Subcutaneous abdominal adipose tissue (tissue), 5 donors: ENCODE data around the gene ANKH.
A peak's percentile ranks its signal among the peaks of the same experiment; 100 is the strongest.

Experiments
- H3K27ac ChIP-seq: one replicate; pipeline ENCODE4 v1.7.0; 2013; ENCODE audit warnings: low read depth, mild to moderate bottlenecking, inconsistent platforms, low read length, moderate library complexity
- H3K27me3 ChIP-seq, 5 donors: one replicate each; pipeline ENCODE4 v1.7.0; 2013; ENCODE audit warnings: low read length in 5 of 5, inconsistent platforms in 1 of 5; ENCODE audit not compliant: control insufficient read depth in 5 of 5, insufficient read depth in 4 of 5
- H3K36me3 ChIP-seq, 5 donors: one replicate each; pipeline ENCODE4 v1.7.0; 2013; ENCODE audit warnings: low read length in 5 of 5; ENCODE audit not compliant: control insufficient read depth in 5 of 5, insufficient read depth in 5 of 5
- H3K4me1 ChIP-seq, 5 donors: one replicate each; pipeline ENCODE4 v1.7.0; 2013; ENCODE audit warnings: low read length in 5 of 5, mild to moderate bottlenecking in 3 of 5, moderate library complexity in 1 of 5; ENCODE audit not compliant: control insufficient read depth in 5 of 5, insufficient read depth in 5 of 5
- H3K4me3 ChIP-seq, 5 donors: one replicate each; pipeline ENCODE4 v1.7.0; 2013; ENCODE audit warnings: low read length in 5 of 5, low read depth in 1 of 5
- H3K9ac ChIP-seq, 5 donors: one replicate each; pipeline ENCODE4 v1.7.0; 2013; ENCODE audit warnings: low read length in 5 of 5, mild to moderate bottlenecking in 4 of 5, moderate library complexity in 3 of 5
- H3K9me3 ChIP-seq, 5 donors: one replicate each; pipeline ENCODE4 v1.7.0; 2013; ENCODE audit warnings: low read length in 5 of 5; ENCODE audit not compliant: control insufficient read depth in 5 of 5
- donor health status: healthy.
- donor health status: healthy.
- donor health status: healthy.
- donor health status: healthy.
- donor health status: healthy.

Gene ANKH

DNA sequence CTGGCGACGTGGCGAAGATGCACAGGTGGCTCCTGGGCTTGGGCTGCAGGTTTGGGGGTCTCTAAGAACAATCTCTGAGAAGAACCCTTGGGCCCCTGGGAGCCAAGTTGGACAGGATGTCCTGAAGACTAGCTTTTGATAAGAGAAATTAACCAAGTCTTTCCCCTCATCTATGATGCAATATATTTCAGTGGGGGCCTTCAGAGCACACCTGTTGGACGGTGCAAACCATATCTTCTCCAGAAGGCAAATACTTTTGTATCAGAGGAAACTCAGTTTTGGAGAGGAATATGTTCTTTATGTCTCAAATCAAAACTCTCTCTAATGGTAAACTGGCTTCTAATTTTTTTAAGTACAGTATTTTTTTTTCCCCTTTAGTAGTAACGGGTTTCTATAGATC lies 178.5 kb downstream of the ANKH start:
- H3K9me3 ChIP-seq: peaks cover 2 to 8% (median 6%) of the 10 kb centered on the region in 5 donors
- H3K4me3 ChIP-seq: no peak overlapping the region
- H3K4me1 ChIP-seq: peaks cover 0 to 5% (median 1%) of the 10 kb centered on the region in 5 donors
- peaks cover 46 to 76% (median 53%) of the 10 kb centered on the region in 5 donors for H3K36me3 ChIP-seq
- H3K27me3 ChIP-seq: no peaks in the 10 kb centered on the region
- no peak overlapping the region for H3K9ac ChIP-seq
- H3K27ac ChIP-seq: no peak overlapping the region

DNA sequence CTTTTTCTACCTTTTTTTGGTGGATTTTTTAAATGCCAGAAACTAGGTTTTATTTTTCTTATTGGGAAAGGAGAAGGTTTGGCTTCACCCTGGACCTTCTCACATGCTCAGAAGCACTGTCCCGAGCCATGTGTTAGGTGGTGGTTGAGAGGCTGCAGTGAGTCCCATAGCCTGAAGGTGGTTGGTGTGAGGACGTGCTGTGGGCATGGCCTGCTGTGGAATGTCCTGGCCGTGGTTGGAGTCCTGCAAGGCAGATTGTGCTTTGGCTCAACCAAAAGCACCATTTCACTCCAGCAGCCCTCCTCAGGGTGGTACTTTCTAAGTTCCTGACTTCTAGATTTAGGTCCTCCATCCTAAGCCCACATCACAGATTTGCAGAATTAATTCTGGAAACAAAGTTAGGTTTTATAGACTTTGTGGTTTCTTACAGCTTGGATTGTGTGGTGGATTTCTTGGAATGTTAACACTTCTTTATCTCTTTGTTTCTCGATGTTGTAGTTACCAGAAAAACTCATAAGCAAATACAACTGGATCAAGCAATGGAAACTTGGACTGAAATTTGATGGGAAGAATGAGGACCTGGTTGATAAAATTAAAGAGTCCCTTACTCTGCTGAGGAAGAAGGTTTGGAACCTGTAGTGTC lies 184.4 kb downstream of the ANKH start:
- Histone ChIP-seq H3K27me3 (no peaks in the 10 kb centered on the region), H3K4me3 (no peak overlapping the region), H3K9me3 (peaks cover 2 to 8% (median 6%) of the 10 kb centered on the region in 5 donors), H3K4me1 (peaks cover 0 to 4% (median 2%) of the 10 kb centered on the region in 5 donors), H3K27ac (no peak overlapping the region), H3K36me3 (peaks cover 36 to 79% (median 67%) of the 10 kb centered on the region in 5 donors), H3K9ac (no peak overlapping the region)

DNA sequence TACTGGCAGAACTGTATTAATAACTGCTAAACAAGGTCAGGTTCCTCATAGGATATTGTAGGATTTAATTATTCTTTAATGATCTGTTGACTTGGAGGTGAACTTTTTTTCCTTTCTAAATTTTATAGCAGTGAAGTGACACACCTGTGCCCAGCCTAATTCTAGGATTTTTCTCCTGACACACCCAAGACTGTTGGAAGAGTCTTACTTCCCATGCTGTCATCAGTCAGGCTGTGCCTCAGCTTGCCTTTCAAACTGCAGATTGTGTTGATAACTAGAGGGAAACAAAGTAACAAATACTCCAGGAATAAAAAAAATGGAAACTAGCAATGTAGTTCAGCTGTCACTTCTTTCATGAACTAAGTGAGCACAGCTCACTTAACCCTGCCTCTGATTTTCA lies 185.1 kb downstream of the ANKH start:
- Histone ChIP-seq H3K27me3 (no peaks in the 10 kb centered on the region), H3K9ac (no peak overlapping the region), H3K27ac (no peak overlapping the region), H3K36me3 (peaks cover 39 to 79% (median 70%) of the 10 kb centered on the region in 5 donors), H3K9me3 (peaks cover 2 to 8% (median 6%) of the 10 kb centered on the region in 5 donors), H3K4me3 (no peak overlapping the region), H3K4me1 (peaks cover 0 to 4% (median 2%) of the 10 kb centered on the region in 5 donors)

DNA sequence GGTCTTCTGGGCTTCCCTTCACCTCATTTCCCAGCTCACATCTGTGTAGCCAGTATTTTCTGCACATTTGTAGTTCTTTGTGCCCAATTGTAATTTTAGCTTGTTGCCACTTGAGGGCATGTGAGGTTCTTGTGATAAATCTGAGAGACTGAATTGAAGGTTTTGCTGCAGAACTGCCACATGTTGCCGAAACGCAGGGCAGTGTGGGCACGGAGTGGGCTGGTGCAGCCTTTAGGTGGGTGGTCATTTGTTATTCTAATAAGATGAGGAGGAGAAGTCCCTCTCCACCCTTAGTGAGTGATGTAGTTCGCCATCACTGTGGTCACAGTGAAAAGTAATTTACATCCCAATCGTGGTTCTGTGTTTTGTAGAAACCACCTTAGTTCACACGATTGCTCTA lies 185.8 kb downstream of the ANKH start:
- Histone ChIP-seq H3K9me3 (peaks cover 2 to 8% (median 6%) of the 10 kb centered on the region in 5 donors), H3K4me3 (no peak overlapping the region), H3K36me3 (peaks cover 33 to 79% (median 72%) of the 10 kb centered on the region in 5 donors), H3K27me3 (no peaks in the 10 kb centered on the region), H3K27ac (no peak overlapping the region), H3K4me1 (peaks cover 0 to 4% (median 2%) of the 10 kb centered on the region in 5 donors), H3K9ac (no peak overlapping the region)

DNA sequence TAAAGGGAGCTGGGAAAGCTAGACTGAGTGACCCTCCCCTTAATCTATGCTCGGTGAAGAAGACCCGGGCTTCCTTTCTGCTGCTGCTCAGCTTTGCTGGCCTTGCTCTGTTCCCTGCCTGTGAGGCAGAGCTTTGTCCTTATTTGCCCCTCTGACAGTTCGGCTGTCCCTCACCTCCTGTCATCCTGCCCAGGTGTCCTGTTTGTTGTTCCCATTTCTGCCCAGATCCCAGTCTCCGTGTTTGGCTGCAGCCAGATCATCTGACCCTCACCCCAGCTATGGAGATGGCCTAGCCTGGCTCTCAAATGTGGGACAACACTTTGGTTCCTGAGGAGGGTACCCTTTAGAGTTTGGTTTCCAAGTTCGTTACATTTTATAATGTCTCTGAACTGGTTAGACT lies 186.8 kb downstream of the ANKH start:
- H3K4me1 ChIP-seq: peaks cover 0 to 4% (median 2%) of the 10 kb centered on the region in 5 donors
- no peak overlapping the region for H3K9ac ChIP-seq
- H3K4me3 ChIP-seq: no peak overlapping the region
- H3K36me3 ChIP-seq: peaks cover 23 to 78% (median 68%) of the 10 kb centered on the region in 5 donors
- no peak overlapping the region for H3K27ac ChIP-seq
- no peaks in the 10 kb centered on the region for H3K27me3 ChIP-seq
- no peaks in the 10 kb centered on the region for H3K9me3 ChIP-seq

GRCh38 chr5:14683906-14684455 lies 187.6 kb downstream of the ANKH start:
- H3K4me1 ChIP-seq: peaks cover 0 to 9% (median 5%) of the 10 kb centered on the region in 5 donors
- H3K27me3 ChIP-seq: no peaks in the 10 kb centered on the region
- H3K36me3 ChIP-seq: peaks cover 16 to 73% (median 63%) of the 10 kb centered on the region in 5 donors
- H3K27ac ChIP-seq: no peak overlapping the region
- H3K4me3 ChIP-seq: no peak overlapping the region
- H3K9ac ChIP-seq: no peak overlapping the region
- H3K9me3 ChIP-seq: no peaks in the 10 kb centered on the region

DNA sequence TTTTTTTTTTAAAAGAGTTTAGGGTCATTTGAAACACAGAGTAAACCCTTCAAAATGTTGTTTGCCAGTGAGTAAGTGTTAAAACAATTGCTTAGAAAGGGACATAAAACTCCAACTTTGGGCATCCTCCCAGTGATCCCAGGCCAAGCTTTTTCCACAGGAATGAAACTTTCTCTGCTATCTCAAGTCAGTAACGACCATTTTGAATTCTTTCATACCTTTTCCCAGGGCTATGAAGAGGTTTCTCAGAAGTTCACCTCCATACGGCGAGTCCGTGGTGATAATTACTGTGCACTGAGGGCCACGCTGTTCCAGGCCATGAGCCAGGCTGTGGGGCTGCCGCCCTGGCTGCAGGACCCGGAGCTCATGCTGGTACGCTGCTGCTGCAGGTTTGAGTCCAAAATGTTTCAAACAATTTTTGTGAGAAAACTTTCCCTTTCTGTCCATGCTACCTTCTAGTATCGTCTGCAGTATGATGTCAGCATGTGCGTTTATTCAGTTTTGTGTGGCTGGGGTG lies 190.3 kb downstream of the ANKH start:
- H3K27ac ChIP-seq: no peak overlapping the region
- peaks cover 3 to 20% (median 14%) of the 10 kb centered on the region in 5 donors for H3K4me1 ChIP-seq
- peaks cover 6 to 53% (median 45%) of the 10 kb centered on the region in 5 donors for H3K36me3 ChIP-seq
- H3K9me3 ChIP-seq: no peaks in the 10 kb centered on the region
- no peak overlapping the region for H3K4me3 ChIP-seq
- H3K9ac ChIP-seq: no peak overlapping the region
- no peaks in the 10 kb centered on the region for H3K27me3 ChIP-seq

- Histone ChIP-seq H3K4me1 (peaks cover 3 to 26% (median 18%) of the 10 kb centered on the region in 5 donors), H3K27ac (peak overlapping the region; percentile 49), H3K9ac (peak overlapping the region in 1 of 5 donors; percentile 27), H3K4me3 (no peak overlapping the region), H3K9me3 (no peaks in the 10 kb centered on the region), H3K36me3 (peaks cover 6 to 48% (median 45%) of the 10 kb centered on the region in 5 donors), H3K27me3 (no peaks in the 10 kb centered on the region)
These were observed 192.0 kb downstream of the ANKH start for GRCh38 chr5:14679595-14679994.

GRCh38 chr5:14678773-14679334 lies 192.7 kb downstream of the ANKH start:
- Histone ChIP-seq H3K9ac (peak overlapping the region in 1 of 5 donors; percentile 27), H3K27ac (peak overlapping the region; percentile 49), H3K27me3 (no peaks in the 10 kb centered on the region), H3K4me1 (peaks cover 3 to 26% (median 18%) of the 10 kb centered on the region in 5 donors), H3K36me3 (peaks cover 6 to 45% (median 43%) of the 10 kb centered on the region in 5 donors), H3K9me3 (no peaks in the 10 kb centered on the region), H3K4me3 (no peak overlapping the region)

- Histone ChIP-seq H3K36me3 (peaks cover 0 to 25% (median 23%) of the 10 kb centered on the region in 5 donors), H3K4me1 (peaks cover 3 to 41% (median 27%) of the 10 kb centered on the region in 5 donors), H3K4me3 (peak overlapping the region in 1 of 5 donors; percentile 13), H3K27ac (no peak overlapping the region), H3K9me3 (no peaks in the 10 kb centered on the region), H3K27me3 (no peaks in the 10 kb centered on the region), H3K9ac (peak overlapping the region in 2 of 5 donors; percentile 4 to 26)
These were observed 195.3 kb downstream of the ANKH start for GRCh38 chr5:14676320-14676719.
